ENCODE results near the gene MISFA.
A peak's percentile ranks its signal among the peaks of the same experiment; 100 is the strongest.
"Not testable (repeated sequence)": the region's sequence is repeated elsewhere in the genome, so short reads cannot be mapped to it uniquely, and the experiment has no call there.

MISFA gene

DNA sequence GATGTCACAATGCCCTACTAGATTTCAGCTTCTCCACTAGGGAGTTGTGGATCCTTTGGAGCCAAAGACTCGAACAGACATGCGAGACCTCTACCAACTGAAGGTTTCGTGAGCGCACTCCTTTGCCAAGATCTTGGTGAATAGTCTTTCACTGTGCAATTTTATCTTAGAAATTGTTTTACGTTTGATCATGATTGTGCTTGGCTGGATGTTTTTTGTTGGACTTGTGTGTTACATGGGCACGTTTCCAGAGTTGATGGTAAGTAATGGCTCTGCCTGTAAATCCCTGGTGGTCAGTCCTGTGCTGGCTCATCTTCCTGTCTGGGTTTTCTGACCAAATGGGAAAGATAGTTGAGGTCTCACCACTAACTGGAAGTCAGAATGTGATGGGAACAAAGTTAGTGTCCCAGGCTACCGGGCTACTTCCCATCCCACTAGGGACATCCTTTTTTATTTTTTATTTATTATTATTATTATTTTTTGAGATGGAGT is at the start of gene MISFA:
TSS of gene MISFA (plus strand) at position 51 of the 492 bp plus-strand sequence. CDS start at position 191, 140 bp downstream.
- no peak for DNase-seq (ENCODE audit: low spot score)

DNA sequence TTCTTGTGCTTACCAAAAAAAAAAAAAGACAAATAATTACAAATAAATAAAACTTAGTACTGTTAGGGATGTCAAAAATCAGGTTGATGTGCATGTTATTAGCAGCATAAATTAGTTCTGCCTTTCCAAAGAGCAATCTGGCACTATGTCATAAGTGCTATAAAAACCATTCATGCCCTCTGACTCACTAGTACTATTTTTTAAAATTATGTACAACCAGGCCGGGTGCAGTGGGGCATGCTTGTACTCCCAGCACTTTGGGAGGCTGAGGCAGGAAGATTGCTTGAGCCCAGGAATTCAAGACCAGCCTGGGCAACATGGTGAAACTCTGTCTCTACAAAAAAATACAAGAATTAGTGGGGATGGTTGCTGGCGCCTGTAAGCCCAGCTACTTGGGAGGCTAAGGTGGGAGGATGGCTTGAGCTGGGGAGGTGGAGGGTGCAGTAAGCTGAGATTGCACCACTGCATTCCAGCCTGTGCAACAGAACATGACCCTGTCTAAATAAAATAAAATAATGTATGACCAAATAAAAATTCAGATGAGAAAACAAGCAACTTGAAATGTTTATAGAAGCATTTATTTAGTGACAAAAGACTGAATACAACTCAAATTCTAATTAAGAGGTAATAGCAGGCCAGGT is 36.4 kb upstream of the MISFA start:
- DNase-seq (ENCODE audit: low spot score): no peak

DNA sequence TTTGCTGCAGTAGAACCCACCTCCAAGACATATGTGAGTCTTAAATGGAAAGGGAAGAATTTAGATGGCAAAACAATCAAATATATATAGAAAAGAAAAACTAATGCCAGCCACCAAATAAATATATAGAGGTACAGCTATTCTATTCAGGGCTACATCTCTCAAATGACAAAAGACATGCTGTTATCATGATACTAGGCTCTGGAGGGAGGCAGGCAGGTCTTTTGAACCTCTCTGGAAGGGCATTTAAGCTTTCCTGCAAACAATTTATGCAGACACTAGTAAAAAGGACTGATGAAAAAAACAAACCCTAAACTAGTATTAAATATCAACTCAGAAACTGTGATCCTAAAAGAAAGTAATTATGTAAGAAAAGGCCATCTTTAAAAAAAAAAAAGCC is 35.4 kb upstream of the MISFA start:
- peak; percentile 12 for DNase-seq (ENCODE audit: low spot score)

DNA sequence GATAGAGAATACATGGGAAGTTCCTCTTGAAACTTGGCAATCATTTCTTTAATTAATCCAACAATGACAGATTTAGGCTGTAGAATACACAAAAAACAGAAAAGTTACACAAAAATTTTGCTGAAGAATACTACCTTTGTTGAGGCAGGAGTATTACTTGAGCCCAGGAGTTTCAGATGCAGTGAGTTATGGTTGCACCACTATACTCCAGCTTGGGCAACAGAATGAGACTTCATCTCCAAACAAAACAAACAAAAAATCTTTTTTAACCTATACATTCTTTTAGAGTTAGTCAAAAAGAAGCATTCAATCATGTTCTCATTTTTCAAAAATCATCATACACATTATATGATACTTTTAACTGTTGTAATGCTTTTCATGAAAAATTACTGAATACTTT is 33.2 kb upstream of the MISFA start:
- DNase-seq (ENCODE audit: low spot score): no peak

DNA sequence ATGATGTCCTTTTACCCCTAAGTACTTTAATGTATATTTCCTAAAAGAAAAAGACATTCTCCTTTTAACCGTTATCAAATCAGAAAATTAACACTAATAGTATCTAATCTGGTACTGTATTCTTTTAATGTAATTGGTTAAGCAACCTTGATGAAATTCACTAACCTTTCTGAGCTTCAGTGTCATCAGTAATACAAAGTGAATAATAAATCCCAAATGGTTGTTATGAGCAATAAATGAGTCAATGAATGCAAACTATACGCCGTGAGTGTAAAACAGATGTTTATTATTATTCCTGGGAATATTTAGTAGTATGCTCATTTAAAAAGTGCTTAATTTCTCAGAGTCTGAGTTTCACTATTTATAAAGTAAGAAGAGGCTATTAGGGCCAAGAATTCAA is 32.5 kb upstream of the MISFA start:
- DNase-seq (ENCODE audit: low spot score): no peak

DNA sequence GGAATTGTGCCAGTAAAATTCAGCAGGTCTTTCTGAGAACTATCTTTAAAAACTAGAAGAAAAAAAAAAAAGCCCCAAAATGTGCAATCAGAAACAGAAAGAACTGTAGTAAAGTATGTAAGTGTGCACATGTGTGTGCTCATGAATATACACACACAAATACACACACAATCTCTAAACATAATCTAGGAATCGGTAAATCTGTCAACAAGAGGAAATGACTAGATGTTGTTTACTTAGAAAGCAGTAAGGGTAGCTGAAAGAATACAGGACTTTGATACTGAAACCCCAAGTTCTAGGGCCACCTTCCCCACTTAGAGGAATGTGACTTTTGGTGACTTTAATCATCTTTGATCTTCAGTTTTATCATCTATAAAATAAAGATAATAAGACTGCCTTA is 24.2 kb upstream of the MISFA start:
- no peak for DNase-seq (ENCODE audit: low spot score)

DNA sequence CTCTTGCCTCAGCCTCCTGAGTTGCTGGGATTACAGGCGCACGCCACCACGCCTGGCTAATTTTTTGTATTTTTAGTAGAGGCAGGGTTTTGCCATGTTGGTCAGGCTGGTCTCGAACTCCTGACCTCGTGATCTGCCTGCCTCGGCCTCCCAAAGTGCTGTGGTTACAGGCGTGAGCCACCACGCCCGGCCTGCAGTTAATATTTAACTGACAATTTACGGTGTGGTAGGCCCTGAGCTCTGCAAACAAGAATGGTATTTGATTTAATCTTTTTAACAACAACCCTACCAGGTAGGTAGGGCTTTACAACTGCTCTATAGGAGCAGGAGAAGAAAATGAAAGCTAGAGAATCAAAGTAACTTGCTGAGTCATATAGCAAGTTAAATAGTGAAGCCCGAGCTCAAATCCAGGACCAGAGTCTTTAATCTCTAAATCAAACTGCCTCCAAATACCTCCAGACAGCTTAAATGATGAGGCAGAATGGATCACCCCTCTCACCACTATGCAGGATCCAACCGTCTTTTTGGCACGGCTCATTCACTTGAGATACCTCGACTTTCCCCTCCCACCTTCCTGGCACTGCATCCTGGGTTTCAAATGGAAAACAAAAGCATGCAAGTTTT is 20.5 kb upstream of the MISFA start:
- DNase-seq (ENCODE audit: low spot score): no peak

DNA sequence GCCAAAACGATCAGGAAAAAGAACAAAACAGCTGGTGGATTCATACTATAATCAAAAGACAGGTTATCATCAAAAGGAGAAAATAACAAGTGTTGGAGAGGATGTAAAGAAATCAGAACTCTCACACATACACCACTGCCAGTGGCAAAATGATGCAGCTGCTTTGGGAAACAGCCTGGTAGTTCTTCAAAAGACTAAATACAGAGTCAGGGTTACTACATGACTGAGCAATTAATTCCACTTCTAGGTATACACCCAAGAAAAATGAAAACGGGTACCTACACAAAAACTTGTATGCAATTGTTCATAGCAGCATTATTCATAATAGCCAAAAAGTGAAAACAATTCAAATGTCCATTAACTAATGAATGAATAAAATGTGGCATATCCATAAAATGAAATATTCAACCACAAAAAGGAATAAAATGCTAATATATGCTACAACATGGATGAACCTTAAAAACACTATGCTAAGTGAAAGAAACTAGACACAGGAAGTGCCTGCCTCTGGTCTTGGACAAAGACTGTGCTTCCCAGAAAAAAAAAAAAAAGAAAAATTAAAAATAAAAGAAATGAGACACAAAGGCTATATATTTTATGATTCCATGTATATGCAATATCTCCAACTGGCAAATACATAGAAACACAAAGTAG is 19.3 kb upstream of the MISFA start:
- DNase-seq (ENCODE audit: low spot score): no peak

DNA sequence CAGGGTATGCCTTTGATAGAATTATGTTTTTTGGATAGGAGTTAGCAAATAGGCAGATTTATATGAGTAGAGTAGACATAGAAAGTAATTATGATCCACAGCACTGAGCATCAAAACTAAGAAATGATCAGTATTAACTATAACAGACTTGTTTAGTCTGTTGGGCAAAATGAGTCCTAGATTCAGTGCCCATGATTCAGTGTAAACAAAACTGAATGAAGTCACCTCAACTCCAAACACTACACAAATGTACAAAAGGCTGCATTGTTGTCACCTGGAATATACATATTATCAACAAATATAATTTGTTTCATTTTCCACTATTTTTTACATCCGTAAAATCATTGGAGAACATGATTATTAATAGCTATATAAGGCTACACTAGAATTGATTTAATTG is 17.8 kb upstream of the MISFA start:
- DNase-seq (ENCODE audit: low spot score): no peak

DNA sequence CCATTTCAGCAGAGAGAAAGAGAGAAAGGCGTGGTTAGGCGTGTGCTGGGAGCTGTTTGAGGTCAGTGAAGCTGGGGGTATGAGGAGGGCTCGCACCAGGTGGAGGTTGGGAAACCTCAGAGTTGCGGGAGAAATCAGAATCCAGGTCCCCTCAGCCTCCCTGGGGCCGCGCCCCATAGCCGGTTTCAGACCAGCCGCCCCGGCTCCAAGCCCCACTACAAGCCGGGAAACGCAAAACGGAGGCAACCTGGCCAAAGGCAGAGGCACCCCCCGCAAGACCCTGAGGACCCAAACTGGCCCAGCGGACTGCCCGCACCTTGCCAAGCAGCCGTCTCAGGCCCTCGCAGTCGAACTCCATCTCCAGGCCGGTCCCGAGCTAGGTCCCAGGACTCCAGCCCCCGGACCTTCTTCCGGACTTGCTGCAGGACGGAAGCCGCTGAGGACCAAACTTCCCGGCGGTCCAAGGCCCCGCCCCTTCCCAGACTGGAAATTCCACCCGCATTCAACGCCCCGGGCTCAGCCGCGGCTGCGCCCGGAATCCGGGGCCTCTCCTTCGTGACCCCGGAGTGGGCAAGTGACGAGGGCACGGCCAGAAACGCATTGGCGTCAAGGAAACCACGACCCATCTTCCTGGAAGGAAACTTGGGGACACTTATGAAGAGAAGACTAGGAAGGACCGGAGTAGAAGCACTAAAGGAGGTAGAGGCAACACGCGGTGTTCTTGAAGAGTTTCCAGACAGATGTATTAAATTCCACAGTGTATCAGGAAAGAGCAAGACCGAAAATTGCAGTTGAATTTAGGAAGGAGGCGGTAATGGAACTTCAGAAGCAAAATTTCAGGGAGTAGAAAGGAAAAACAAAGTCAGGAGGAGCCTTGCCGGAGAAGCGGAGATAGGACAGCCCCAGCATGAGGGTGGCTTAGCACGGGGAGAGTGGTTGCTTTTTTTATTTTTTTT is 11.0 kb upstream of the MISFA start, which contains the start of gene UEVLD:
TSS of gene UEVLD (minus strand) at position 438 of the 956 bp plus-strand sequence. CDS start at position 358, 80 bp downstream.
- peak; percentile 97 for DNase-seq (ENCODE audit: low spot score)

DNA sequence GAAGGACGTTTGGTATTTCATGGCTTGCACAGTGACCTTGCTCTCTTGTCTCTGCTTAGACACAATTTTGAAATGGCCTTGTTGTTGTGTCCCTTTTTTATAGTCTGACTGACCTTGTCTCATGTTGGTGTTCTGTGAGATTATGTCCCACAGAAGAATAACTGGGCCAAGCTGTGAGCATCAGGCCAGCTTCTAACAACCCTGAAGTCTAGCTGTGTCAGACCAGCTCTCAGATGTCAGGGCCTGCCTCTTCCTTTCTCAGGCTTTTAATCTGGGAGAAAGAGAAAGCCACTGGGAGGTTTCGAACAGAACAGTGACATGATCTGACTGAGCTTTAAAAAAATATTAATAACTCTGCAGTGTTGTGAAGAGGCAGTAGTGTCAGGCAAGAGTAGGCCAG is 9.0 kb upstream of the MISFA start:
- DNase-seq (ENCODE audit: low spot score): no peak

DNA sequence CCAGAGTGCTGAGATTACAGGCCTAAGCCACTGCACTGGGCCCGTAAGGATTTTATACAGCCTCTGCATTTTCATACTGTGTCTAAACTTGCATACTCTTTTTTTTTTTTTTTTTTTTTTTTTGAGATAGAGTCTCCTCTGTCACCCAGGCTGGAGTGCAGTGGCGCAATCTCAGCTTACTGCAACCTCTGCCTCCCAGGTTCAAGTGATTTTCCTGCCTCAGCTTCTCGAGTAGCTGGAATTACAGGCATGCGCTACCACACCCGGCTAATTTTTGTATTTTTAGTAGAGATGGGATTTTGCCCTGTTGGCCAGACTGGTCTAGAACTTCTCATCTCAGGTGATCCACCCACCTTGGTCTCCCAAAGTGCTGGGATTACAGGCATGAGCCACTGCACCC is 5.5 kb upstream of the MISFA start:
- not testable (repeated sequence) for DNase-seq (ENCODE audit: low spot score)

DNA sequence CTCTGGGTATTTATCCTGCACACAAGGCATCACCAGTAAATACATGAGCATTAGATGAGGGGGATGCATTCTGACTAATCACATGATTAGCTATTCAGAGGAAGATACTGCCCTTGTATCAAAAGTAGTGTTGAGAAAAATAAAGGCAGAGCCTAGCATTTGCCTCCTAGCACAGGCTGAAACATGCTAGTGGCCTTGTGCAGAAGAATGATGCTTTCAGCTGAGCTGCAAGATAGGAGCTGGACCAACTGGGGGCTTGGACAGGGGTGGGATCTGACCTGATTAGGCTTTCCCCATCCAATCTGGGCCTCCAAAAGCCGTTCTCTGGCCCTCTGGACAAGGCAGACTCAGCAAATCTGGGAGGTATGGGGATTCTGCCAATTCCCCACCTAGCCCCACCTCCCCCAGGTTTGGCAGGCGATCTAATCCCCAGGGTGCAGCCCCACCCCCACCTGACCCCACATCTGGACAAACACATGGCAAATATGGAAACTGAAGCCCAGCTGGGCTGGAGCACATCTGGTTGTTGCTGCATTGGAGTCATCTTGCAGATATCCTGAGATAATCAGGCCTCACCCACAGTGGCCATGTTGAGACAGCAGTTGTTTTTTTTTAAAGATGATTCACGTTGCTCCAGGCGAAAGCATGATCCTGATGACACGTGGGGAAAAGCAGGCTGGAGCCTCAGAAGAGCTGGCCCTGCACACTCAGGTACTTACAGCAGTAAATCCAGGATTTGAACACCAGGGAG is 4.4 kb upstream of the MISFA start:
- no peak for DNase-seq (ENCODE audit: low spot score)

DNA sequence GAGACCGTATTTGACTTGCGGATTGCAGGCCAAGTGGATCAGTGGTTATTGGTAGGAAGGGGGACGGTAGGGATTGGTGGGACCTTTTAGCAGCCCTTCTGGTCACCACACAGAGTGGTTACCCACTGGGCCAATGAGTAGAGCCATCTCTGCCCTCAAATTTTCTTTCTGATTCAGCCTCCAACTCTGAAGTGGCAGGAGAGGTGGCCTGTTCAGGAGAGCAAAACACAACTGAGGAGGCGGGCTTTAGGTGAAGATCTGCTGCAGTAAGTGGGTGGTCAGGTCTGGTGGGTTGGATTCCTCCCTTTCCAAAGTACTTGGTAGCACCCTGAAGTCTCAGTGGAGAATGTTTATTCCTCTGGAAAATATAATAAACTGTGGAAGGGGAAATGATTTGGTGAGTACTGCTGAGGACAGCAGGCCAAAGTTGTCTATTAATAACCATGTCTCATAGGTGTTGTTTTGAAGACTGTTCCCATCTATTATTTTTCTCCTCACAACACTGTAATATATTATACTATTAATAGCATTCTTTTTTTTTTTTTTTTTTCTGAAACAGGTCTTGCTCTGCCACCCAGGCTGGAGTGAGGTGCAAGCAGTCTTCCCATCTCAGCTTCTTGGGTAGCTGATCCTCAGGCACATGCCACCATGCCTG is 1.5 kb downstream of the MISFA start:
- DNase-seq (ENCODE audit: low spot score): no peak

DNA sequence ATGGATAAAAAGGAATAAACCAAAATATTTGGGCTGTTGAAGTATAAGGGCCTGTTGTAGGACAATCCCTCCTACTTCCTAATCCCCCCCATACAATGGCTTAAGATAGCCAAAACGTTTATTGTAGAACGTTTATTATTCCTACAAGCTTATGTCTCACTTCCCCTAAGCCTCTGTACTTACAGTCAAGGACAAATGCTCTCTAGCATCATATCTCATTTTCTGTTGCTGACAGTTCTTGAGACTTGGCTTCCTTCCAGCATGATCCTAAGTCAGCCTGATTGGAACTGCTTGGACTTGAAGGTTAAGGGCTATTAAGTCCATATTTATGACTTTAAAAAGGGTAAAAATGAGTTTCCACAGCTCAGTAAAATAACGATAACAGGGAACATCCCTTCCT is 8.8 kb downstream of the MISFA start:
- no peak for DNase-seq (ENCODE audit: low spot score)

DNA sequence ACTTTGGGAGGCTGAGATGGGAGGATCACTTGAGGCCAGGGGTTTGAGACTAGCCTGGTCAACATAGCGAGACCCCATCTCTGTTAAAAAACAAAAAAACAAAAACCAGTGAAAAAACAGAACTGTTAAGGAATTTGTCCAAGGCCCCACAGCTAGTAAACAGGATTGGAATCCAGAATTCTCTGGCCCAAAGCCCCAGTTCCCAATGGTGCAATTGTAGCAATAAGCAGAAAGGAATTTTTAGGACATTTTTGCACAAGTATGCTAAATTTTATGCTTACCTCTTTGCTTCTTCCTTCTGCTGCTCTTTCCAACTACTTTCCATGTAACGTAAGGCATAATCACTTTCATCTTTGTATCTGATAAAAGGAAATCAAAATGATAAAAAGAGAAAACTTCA is 11.6 kb downstream of the MISFA start:
- DNase-seq (ENCODE audit: low spot score): no peak

DNA sequence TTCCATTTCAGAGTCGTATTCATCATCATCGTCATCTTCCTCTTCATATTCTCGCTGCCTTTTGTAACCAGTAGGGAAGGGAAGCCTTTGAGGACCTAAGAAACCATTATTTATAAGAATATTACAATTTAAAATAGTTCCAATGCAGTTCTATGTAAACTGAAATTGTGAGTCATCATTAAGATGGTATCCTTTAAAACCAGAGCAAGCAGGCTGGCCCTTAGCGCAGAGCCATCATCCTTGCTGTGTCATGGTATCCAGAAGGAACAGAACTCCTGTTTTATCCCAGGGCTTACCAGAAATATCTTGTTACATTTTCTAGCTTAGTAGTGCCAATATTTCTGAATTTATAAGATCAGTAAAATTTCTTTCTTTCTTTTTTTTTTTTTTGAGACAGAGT is 12.8 kb downstream of the MISFA start:
- no peak for DNase-seq (ENCODE audit: low spot score)

DNA sequence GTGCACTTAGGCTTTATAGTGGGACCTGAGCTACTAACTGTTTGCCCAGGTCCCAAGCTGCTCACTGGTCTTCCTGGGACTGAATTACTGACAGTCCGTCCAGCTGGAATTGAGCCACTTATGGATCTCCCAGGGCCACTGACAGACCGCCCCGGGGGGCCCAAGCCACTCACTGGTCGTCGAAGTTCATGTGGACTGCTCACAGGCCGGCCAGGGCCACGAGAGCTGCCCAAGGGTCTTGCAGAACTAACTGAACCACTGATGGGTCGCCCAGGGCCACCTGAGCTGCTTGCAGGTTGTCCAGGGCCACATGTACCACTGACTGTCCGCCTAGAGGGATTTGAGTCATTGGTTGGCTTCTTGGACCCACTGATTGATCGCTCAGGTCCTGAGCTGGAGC is 15.1 kb downstream of the MISFA start:
- DNase-seq (ENCODE audit: low spot score): no peak

DNA sequence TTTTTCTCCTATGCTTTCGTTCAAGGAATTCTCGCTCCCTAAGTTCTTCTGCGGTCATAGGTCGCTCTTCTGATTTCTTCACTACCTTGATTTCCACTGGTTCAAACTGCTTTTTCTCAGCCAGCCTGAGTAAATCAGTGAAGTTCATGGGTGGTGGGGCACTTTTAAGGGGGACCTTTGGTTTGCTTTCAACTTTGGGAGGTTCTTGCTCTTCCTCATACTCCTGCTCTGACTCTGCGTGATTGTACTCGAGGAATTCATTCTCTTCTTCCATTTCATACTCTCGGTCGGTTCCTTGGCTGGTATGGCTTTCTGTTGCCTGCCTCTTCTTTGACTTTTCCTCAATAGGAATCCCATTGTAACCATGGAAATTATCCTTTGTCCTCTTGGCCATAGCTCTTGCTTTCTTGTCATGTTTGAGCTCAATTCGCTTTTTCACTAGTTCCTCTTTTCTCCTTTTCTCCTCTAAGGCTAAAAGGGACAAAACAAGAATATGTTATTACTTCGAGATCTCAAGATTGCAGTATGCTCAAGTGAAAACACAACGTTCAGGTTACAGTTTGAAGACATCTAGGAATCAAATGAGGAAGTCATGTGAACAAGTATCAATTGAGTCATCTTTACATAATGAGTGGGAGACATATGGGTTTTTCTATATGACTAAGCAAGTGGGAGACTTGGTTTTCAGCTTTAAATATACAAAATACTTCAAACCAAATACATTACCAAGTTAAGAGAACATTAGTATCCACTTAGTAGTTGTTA is 16.2 kb downstream of the MISFA start:
- no peak for DNase-seq (ENCODE audit: low spot score)

DNA sequence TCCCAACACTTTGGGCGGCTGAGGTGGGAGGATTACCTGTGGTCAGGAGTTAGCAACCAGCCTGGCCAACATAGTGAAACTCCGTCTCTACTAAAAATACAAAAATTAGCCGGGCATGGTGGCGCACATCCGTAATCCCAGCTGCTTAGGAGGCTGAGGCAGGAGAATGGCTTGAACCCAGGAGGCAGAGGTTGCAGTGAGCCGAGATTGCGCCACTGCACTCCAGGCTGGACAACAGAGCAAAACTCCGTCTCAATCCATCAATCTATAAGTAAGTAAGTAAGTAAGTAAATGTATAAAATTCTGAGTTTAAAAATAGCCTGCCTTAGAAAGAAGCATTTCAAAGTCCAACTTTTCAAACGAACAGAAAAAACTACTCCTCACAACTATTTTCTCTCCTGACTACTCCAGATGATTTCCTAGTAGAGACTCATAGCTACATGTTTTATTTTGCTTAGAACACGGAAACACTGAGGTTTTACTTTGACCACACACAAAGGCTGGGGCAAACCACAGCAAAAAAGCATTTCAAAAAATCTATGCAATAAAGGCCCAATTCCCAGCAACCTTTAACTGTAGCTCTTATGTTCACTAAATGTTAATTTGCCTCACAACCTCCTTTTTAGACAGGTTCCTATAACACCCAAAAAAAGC is 18.2 kb downstream of the MISFA start:
- no peak for DNase-seq (ENCODE audit: low spot score)
